Measurements from ENCODE around the gene HIBADH.

HIBADH gene

GRCh38 chr7:27690649-27691048, 28.0 kb upstream of the HIBADH start:
- no peak for TF ChIP-seq CTCF (IDR thresholded peaks at IDR 0.05; ENCODE audit: control extremely low read depth, extremely low read depth, low read depth, missing control alignments)
- ChIA-PET CTCF (interaction anchor here (0.5 to 1.7 kb wide), 3 partner anchors 108 to 1898 kb away, joined by 3 read pairs; no protein-coding TSS in a partner anchor), POLR2A (no interaction called here)
- no peak for DNase-seq (ENCODE audit: extremely low spot score)

GRCh38 chr7:27689591-27690164, 27.0 kb upstream of the HIBADH start:
- POLR2A ChIA-PET = no interaction called here
- TF ChIP-seq CTCF (IDR thresholded peaks at IDR 0.05; ENCODE audit: control extremely low read depth, extremely low read depth, low read depth, missing control alignments) = peak; percentile 55
- CTCF ChIA-PET = interaction anchor here (1.0 to 1.7 kb wide), 2 partner anchors 95 to 215 kb away, joined by 3 read pairs; no protein-coding TSS in a partner anchor
- DNase-seq (ENCODE audit: extremely low spot score) = peak; percentile 25

- CTCF ChIA-PET = interaction anchor here (1.0 kb wide), 1 partner anchor 96 kb away, joined by 3 read pairs; no protein-coding TSS in a partner anchor
- POLR2A ChIA-PET = no interaction called here
Observed at GRCh38 chr7:27689150-27689549, 26.5 kb upstream of the HIBADH start.

GRCh38 chr7:27688646-27689045, 26.0 kb upstream of the HIBADH start:
- CTCF ChIA-PET = interaction anchor here (1.0 kb wide), 1 partner anchor 97 kb away, joined by 3 read pairs; no protein-coding TSS in a partner anchor
- TF ChIP-seq CTCF (IDR thresholded peaks at IDR 0.05; ENCODE audit: control extremely low read depth, extremely low read depth, low read depth, missing control alignments) = no peak
- POLR2A ChIA-PET = interaction anchor here (0.6 kb wide), 1 partner anchor 1488 kb away, joined by 3 read pairs; no protein-coding TSS in a partner anchor
- DNase-seq (ENCODE audit: extremely low spot score) = no peak

More at GRCh38 chr7:27689150-27689549, 26.5 kb upstream of the HIBADH start:
- TF ChIP-seq CTCF (IDR thresholded peaks at IDR 0.05; ENCODE audit: control extremely low read depth, extremely low read depth, low read depth, missing control alignments) = no peak
- DNase-seq (ENCODE audit: extremely low spot score) = no peak

- no peak for DNase-seq (ENCODE audit: extremely low spot score)
- ChIA-PET CTCF (no interaction called here), POLR2A (interaction anchor here (0.6 kb wide), 1 partner anchor 1488 kb away, joined by 3 read pairs; no protein-coding TSS in a partner anchor)
- no peak for TF ChIP-seq CTCF (IDR thresholded peaks at IDR 0.05; ENCODE audit: control extremely low read depth, extremely low read depth, low read depth, missing control alignments)
Observed at GRCh38 chr7:27688056-27688455, 25.4 kb upstream of the HIBADH start.

GRCh38 chr7:27686315-27686714, 23.6 kb upstream of the HIBADH start:
- DNase-seq (ENCODE audit: extremely low spot score) = no peak
- ChIA-PET CTCF (interaction anchor here (1.0 kb wide), 1 partner anchor 8 kb away, joined by 3 read pairs; no protein-coding TSS in a partner anchor), POLR2A (no interaction called here)
- no peak for TF ChIP-seq CTCF (IDR thresholded peaks at IDR 0.05; ENCODE audit: control extremely low read depth, extremely low read depth, low read depth, missing control alignments)

Data from GM10248 (cell line).